ENCODE data around the gene B9D2.

DNA sequence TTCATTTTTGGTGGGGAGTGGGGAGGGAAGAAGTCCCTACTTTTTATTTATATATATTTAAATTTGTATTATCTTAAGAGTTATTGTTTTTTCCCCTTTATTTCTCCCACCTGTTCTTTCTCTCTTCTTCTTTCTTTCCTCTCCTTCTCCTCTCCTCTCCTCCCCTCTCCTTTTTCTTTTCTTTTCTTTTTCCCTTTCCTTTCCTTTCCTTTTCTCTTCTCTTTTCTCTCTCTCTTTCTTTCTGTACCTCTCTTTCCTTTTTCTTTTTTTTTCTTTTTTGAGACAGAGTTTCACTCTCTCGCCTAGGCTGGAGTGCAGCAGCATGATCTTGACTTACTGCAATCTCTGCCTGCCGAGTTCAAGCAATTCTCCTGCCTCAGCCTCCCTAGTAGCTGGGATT lies 35.6 kb upstream of the B9D2 start:
- TF ChIP-seq, protein P1, sequence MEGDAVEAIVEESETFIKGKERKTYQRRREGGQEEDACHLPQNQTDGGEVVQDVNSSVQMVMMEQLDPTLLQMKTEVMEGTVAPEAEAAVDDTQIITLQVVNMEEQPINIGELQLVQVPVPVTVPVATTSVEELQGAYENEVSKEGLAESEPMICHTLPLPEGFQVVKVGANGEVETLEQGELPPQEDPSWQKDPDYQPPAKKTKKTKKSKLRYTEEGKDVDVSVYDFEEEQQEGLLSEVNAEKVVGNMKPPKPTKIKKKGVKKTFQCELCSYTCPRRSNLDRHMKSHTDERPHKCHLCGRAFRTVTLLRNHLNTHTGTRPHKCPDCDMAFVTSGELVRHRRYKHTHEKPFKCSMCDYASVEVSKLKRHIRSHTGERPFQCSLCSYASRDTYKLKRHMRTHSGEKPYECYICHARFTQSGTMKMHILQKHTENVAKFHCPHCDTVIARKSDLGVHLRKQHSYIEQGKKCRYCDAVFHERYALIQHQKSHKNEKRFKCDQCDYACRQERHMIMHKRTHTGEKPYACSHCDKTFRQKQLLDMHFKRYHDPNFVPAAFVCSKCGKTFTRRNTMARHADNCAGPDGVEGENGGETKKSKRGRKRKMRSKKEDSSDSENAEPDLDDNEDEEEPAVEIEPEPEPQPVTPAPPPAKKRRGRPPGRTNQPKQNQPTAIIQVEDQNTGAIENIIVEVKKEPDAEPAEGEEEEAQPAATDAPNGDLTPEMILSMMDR (IDR thresholded peaks at IDR 0.05), result no peak
- TF ChIP-seq POLR2A (IDR thresholded peaks at IDR 0.05), result no peak
